Astrocyte of the cerebellum (primary cell): Measurements from ENCODE around the gene PLXNC1.

Source experiments
- DNase-seq: peaks from one replicate; pipeline ENCODE4 v3.0.0-alpha.2; 2011; ENCODE audit warnings: low read depth
- H3K4me3 ChIP-seq: 2 replicates; pipeline ENCODE4 v1.5.1; 2011; ENCODE audit warnings: mild to moderate bottlenecking, low read depth, low read length, moderate library complexity
- in situ Hi-C: cut with HindIII; loops from 2 replicates; pipeline ENCODE4 v1.10.0; 2017; ENCODE audit warnings: low sequenced_read_pairs
- TF ChIP-seq, protein P1 (sequence below): IDR thresholded peaks from 2 replicates; pipeline ENCODE4 v1.5.1; 2012; ENCODE audit warnings: low read length, low read depth, moderate library complexity, mild to moderate bottlenecking; ENCODE audit errors: missing control alignments

PLXNC1 gene

DNA sequence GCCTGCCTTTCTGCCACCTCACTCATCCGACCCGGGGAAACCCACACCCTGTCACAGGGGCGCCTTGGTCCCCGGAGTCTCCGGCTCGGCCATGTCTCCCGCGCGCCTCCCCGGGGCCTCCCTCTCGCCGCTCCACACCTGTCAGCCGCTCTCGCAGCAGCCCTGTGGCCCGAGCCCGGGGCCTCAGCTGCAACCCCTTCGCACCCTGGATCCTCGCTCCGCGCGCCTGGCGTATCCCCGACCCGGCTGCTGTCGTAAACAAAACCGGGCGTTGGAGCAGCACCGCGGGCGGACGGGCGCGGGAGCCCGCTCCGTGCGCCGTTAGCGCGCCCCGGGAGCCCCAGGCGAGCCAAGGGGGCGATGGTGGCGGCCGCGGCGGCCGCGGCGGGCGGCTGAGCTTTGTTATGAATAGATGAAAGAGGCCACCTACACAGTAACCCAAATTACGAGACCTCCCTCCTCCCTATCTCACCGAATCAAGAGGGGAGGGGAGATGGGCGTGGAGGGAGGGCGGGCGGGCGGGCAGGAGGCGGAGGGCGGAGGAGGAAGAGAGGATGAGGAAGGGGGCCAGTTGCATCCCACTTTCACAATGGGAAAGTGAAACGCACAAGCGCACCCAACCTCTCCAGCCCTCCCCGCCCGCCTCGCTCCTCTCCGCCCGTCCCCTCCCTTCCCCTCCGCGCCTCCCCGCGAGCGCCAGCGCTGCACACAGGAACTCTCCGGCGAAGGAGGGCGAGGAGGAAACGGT, at the start of gene PLXNC1:
Gene PLXNC1 (plus strand): TSS at position 587 of the 748 bp plus-strand sequence. CDS start 395 bp downstream, outside the sequence.
- TF ChIP-seq, protein P1, sequence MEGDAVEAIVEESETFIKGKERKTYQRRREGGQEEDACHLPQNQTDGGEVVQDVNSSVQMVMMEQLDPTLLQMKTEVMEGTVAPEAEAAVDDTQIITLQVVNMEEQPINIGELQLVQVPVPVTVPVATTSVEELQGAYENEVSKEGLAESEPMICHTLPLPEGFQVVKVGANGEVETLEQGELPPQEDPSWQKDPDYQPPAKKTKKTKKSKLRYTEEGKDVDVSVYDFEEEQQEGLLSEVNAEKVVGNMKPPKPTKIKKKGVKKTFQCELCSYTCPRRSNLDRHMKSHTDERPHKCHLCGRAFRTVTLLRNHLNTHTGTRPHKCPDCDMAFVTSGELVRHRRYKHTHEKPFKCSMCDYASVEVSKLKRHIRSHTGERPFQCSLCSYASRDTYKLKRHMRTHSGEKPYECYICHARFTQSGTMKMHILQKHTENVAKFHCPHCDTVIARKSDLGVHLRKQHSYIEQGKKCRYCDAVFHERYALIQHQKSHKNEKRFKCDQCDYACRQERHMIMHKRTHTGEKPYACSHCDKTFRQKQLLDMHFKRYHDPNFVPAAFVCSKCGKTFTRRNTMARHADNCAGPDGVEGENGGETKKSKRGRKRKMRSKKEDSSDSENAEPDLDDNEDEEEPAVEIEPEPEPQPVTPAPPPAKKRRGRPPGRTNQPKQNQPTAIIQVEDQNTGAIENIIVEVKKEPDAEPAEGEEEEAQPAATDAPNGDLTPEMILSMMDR = no peak
- H3K4me3 ChIP-seq = peak within 1 kb of the TSS; percentile 40
- no peak for DNase-seq
- in situ Hi-C loops = loop anchor here (25.0 kb wide), 2 partner anchors 289 to 364 kb away; no protein-coding TSS in a partner anchor

DNA sequence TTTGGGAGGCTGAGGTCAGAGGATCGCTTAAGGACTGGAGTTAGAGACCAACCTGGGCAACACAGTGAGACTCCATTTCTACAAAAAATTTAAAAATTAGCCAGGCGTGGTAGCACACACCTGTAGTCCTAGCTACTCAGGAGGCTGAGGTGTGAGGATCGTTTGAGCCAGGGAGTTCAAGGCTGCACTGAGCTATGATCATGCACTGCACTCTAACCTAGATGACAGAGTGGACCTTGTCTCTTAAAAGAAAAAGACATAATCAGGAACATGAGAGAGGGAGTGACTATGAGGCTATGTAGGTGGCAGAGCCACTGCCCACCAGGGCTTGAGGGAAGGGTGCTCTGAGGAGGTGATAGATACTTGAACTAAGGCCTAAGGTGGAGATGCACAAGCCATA, 49.2 kb upstream of the PLXNC1 start:
- DNase-seq = no peak
- TF ChIP-seq, protein P1 = no peak
- in situ Hi-C loops = loop anchor here (25.0 kb wide), 1 partner anchor 362 kb away; no protein-coding TSS in a partner anchor
- no peak overlapping the region for H3K4me3 ChIP-seq

DNA sequence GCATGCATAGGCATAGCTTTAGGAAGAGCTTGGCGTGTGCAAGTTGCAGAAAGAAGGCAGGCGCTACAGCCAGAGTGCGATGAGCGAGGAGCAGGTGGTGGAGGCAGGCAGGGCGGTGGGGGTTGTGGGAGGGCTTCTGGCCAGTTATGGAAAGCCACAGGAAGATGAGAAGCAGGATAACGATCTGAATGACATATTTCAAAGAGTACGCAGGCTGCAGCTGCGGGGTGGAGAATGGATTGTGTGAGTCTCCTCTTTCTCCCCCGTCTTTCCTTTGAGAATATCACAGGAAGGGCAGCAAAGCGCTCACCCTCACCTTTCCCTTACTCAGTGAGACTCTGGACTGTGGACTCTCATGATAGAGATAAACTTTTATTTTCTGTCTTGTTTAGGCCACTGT, 48.7 kb upstream of the PLXNC1 start:
- in situ Hi-C loops = loop anchor here (25.0 kb wide), 1 partner anchor 362 kb away; no protein-coding TSS in a partner anchor
- H3K4me3 ChIP-seq = no peak overlapping the region
- TF ChIP-seq, protein P1 = no peak
- DNase-seq = peak; percentile 60

DNA sequence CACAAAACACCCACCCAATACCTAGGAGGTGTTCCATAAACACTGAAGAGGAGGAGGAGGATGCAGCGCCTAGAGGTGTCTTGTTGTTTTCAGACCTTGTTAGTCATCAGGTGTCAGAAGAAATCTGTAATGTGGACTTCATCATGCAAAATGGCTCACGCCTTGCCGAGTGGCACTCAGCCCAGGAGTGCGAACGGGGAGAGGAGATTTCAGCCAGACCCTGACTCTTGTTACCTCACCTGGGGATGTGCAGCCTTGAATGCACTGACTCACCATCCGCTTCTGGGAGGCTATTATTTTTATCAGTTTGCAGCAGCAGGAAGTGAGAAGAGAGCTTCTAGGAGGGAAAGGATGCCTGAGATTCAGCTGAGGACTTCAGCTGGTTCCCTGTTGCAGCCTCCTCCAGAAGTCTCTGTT, 48.2 kb upstream of the PLXNC1 start:
- H3K4me3 ChIP-seq = no peak overlapping the region
- peak; percentile 38 for DNase-seq
- TF ChIP-seq, protein P1 = no peak
- in situ Hi-C loops = no loop called here

DNA sequence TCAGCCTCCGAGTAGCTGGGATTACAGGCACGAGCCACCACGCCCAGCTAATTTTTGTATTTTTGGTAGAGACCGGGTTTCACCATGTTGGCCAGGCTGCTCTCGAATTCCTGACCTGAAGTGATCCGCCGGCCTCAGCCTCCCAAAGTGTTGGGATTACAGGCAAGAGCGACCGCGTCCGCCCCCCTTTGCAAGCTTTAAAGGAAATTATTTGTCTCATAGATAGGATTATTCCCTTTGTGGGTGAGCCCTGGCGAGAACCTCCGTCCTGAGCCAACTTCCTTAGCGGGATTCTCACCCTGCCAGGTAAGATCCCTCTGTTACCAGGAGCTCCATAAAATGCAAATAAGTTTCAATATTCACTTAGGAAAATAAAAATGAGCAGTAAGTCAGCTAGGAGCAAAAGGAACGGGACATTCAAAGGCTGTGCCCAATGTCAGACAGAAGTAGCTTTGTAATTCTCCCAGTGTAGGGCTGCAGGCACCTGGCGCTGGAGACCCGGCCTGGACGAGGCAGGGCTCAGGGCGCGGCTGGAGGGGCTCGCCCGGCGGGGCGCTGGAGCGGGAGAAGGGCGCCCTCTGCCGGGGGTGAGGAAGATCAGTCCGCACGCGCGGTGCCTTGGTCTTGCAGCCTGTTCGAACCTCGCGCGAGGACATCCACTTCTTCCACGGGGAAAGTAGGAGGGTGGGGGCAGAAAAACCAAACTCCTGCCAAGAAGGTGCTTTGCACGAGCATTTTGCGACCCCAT, 47.2 kb upstream of the PLXNC1 start:
- DNase-seq = peak; percentile 18
- H3K4me3 ChIP-seq = peak overlapping the region; percentile 56
- TF ChIP-seq, protein P1 = peak; percentile 82
- in situ Hi-C loops = no loop called here

DNA sequence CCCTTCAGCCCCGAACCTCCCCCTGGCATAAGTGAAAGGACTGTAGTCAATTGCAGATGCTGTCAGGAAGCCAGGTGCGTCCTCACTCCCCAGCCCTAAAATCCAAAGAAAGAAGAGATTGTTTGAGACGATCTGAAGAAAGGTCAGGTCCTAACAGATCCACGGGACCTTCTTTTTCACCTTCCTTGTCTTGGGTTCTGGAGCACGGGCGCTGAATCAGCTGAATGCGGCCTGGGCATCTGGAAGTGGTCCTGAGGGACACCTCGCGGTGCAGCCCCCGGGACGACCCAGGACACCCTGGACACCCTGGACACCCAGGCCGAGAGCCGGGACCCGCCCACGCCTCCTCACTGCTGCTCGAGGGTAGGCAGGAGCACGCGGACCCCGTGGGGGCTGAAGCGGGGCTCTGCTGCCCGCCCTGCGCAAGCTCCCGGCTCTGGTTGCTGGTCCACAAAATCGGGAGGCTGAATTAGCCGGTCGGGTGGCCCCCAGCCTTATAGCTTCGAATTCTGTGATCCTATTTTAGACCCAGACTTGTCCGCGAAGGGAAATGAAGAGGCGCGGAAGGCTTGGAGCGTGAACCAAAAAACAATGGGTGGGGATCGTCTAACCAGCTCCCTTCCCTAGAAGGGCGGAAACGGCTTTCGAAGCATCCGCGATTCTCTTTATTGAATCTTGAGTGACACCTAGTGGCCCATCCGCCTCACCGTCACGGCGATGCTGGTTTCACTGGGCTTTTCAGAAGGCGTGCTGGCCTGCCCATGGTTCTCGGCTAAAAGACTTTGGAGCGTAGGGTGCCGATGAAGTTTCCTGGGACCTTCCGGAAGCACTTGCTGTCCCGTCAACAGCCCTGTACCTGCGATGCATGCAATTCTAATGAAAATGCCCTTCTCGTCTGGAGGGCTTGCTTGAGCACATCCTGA, 46.4 kb upstream of the PLXNC1 start:
- H3K4me3 ChIP-seq = peak overlapping the region; percentile 56
- TF ChIP-seq, protein P1 = peak; percentile 77
- DNase-seq = peak; percentile 68
- in situ Hi-C loops = no loop called here
